Measurements from ENCODE around the gene CGB8. TPM values are rescaled to one million over a fixed set of nuclear protein-coding genes. Genes with fewer than 3 reads are reported as not detected.

CGB8 gene
- polyA plus RNA-seq, 3 donors = not detected

DNA sequence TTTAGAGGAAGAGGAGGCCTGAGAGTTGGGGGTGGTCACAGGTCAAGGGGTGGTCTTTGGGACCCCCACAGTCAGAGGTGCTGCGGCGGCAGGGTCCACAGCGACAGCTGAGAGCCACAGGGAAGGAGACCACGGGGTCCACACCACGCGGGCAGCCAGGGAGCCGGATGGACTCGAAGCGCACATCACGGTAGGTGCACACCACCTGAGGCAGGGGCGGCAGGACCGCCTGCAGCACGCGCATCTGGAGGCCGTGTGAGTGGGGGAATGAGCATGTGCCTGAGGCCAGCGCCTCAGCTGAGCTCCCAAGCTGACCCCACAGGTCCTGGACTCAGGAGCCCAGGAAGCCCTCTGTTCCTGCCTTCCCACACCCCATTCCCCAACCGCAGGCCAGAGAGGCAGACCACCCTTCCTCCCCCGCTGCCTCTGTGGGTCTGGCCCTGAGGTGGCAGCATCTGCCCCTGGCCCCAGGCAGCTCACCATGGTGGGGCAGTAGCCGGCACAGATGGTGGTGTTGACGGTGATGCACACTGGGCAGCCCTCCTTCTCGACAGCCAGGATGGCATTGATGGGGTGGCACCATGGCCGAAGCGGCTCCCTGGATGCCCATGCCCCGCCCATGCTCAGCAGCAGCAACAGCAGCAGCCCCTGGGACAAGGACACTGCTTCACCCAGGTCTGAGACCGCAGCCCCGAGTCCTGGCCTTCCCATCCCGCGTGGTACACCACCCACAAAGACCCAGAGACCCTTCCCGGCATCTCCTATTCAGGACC, 32.7 kb downstream of the CGB8 start:
- no peak for DNase-seq (ENCODE audit: extremely low read depth in 1 of 11, low read depth in 9 of 11, low spot score in 4 of 11)

- DNase-seq (ENCODE audit: extremely low read depth in 1 of 11, low read depth in 9 of 11, low spot score in 4 of 11) = no peak
Measured at GRCh38 chr19:49014870-49015255, 34.0 kb downstream of the CGB8 start.

- DNase-seq (ENCODE audit: extremely low read depth in 1 of 11, low read depth in 9 of 11, low spot score in 4 of 11) = no peak
Measured at GRCh38 chr19:49014123-49014869, 34.6 kb downstream of the CGB8 start.

DNA sequence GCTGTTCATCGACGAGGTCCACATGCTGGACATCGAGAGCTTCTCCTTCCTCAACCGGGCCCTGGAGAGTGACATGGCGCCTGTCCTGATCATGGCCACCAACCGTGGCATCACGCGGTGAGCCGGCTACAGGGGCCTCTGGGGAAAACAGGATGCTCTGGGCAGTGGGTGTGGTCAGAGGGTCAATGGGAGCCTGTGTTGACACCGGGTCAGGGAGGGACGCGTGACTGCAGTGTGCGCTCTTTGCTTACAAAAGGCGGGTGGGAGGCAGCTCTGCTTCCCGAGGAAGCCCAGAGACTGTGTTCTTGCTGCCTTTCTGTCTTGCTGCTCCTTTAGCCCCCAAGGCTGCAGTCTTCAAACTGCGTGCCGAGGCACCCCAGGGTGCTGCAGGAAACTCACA, 37.7 kb downstream of the CGB8 start:
- no peak for DNase-seq (ENCODE audit: extremely low read depth in 1 of 11, low read depth in 9 of 11, low spot score in 4 of 11)

DNA sequence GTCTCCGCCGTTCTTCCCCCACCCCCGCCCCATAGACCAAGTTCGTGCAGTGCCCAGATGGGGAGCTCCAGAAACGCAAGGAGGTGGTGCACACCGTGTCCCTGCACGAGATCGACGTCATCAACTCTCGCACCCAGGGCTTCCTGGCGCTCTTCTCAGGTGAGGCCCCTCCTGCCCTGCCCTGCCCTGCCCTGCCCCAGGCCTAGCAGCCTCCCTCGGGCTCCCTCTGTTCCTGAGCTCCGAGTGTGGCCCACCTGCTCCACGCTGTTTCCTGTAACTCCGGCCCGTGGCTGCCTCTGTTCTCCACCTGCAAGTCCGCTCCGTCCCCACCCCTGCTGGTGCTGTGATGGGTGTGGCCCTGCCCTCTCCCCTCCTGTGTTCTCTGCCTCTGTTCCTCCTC, 38.5 kb downstream of the CGB8 start:
- no peak for DNase-seq (ENCODE audit: extremely low read depth in 1 of 11, low read depth in 9 of 11, low spot score in 4 of 11)

DNA sequence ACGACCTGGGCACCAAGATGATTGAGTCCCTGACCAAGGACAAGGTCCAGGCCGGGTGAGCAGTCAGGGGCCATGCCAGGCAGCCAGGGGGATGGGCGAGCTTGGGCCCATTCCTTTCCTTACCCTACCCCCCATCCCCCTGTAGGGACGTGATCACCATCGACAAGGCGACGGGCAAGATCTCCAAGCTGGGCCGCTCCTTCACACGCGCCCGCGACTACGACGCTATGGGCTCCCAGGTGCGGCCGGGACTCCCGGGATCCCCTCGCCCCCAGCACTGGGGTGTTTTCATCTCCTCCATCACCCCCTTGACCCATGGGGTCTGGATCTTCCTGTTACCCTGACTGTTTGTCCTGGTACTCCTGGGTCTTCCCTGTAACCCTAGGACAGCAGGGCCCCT, 39.1 kb downstream of the CGB8 start:
- DNase-seq (ENCODE audit: extremely low read depth in 1 of 11, low read depth in 9 of 11, low spot score in 4 of 11) = no peak

DNA sequence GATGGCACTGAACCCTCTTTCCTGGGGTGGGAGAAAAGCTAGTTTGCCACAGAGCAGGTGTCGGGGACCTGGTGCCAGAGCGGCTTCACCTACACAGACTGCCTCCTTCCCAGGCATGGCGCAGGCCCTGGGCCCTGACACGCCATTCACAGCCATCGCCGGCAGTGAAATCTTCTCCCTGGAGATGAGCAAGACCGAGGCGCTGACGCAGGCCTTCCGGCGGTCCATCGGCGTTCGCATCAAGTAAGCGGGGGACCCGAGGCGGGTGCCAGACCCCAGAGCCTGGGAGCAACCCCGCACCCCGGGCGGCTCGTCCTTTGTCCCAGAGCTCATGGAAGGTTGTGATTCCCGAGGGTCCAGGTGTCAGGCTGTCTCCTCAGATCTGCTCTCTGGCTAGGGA, 42.0 kb downstream of the CGB8 start:
- DNase-seq (ENCODE audit: extremely low read depth in 1 of 11, low read depth in 9 of 11, low spot score in 4 of 11) = no peak

- DNase-seq (ENCODE audit: extremely low read depth in 1 of 11, low read depth in 9 of 11, low spot score in 4 of 11) = no peak
Measured at GRCh38 chr19:49004964-49005614, 43.8 kb downstream of the CGB8 start.

GRCh38 chr19:49004133-49004532, 44.8 kb downstream of the CGB8 start:
- DNase-seq (ENCODE audit: extremely low read depth in 1 of 11, low read depth in 9 of 11, low spot score in 4 of 11) = no peak

DNA sequence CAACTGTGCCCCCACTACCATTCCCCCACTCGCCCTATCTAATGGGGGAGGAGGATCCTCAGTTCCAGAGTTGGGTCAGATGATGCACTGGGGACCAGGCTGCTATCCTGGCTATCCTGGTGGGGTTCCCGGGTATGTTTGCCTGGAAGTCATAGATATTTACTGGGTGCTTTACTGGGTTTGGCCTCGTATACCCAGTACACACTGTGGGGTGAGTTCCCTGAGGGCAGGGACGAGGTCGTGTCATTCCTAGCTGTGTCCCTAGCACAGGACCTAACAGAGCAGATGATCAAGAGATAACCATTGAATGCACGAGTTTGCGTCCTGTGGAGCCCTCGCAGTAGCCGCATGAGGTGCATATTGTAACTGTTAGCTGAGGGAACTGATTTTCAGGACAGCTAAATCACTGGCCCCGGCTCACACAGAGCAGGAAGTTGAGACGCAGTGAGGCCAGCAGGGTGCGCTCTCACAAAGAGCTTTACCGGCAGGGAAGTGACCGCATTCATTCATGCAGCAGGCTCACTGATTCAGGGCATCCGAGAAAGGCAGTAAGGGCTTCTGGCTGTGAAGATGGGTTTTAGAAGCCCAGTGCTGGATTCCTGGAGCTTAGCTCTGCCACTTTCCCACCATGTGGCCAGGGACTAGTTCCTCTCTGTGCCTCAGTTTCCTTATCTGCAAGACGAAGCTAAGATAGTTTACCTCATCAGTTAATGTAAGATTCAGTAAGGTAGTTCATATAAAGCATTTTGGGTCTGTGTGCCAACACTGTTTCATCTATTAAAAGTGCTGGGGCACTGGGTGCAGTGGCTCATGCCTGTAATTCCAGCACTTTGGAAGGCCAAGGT, 49.2 kb downstream of the CGB8 start:
- DNase-seq (ENCODE audit: extremely low read depth in 1 of 11, low read depth in 9 of 11, low spot score in 4 of 11) = peak in 1 of 11 donors; percentile 52

- no peak for DNase-seq (ENCODE audit: extremely low read depth in 1 of 11, low read depth in 9 of 11, low spot score in 4 of 11)
Measured at GRCh38 chr19:48997972-48998371, 50.9 kb downstream of the CGB8 start.

Other genes starting within 250 kb of the CGB8 start
- 10 to 100 TPM; 32.4 to 57.8 (median 44.8) TPM for gene BCAT2, start 238.1 kb downstream of the CGB8 start, polyA plus RNA-seq (ENCODE audit: insufficient read length in 3 of 3)
- gene HSD17B14, start 212.6 kb downstream of the CGB8 start, polyA plus RNA-seq (ENCODE audit: insufficient read length in 3 of 3) = 10 to 100 TPM; 23.7 to 37.1 (median 30.1) TPM
- 10 to 100 TPM; 20.6 to 29.6 (median 27.9) TPM for gene PLEKHA4, start 180.5 kb downstream of the CGB8 start, polyA plus RNA-seq (ENCODE audit: insufficient read length in 3 of 3)
- gene PPP1R15A, start 176.7 kb downstream of the CGB8 start, polyA plus RNA-seq (ENCODE audit: insufficient read length in 3 of 3) = 10 to 100 TPM; 35.1 to 45.2 (median 37.3) TPM
- 1 to 10 TPM in 2 of 3 donors, under 1 TPM in 1; 0.67 to 1.4 (median 1.3) TPM for gene TULP2, start 150.4 kb downstream of the CGB8 start, polyA plus RNA-seq (ENCODE audit: insufficient read length in 3 of 3)
- 100 to 1,000 TPM; 231 to 319 (median 307) TPM for gene NUCB1, start 148.8 kb downstream of the CGB8 start, polyA plus RNA-seq (ENCODE audit: insufficient read length in 3 of 3)
- gene DHDH, start 115.4 kb downstream of the CGB8 start, polyA plus RNA-seq (ENCODE audit: insufficient read length in 3 of 3) = 10 to 100 TPM in 1 of 3 donors, 1 to 10 TPM in 2; 6.5 to 10.7 (median 7.0) TPM
- gene BAX, start 94.2 kb downstream of the CGB8 start, polyA plus RNA-seq (ENCODE audit: insufficient read length in 3 of 3) = 10 to 100 TPM; 64.7 to 84.6 (median 73.4) TPM
- gene FTL, start 83.8 kb downstream of the CGB8 start, polyA plus RNA-seq (ENCODE audit: insufficient read length in 3 of 3) = 1,000 to 10,000 TPM; 2,184 to 2,822 (median 2,594) TPM
- 10 to 100 TPM; 40.6 to 55.4 (median 40.7) TPM for gene GYS1, start 55.8 kb downstream of the CGB8 start, polyA plus RNA-seq (ENCODE audit: insufficient read length in 3 of 3)
- 100 to 1,000 TPM in 1 of 3 donors, 10 to 100 TPM in 2; 77.9 to 106 (median 88.7) TPM for gene RUVBL2, start 55.2 kb downstream of the CGB8 start, polyA plus RNA-seq (ENCODE audit: insufficient read length in 3 of 3)
- gene LHB, start 32.0 kb downstream of the CGB8 start, polyA plus RNA-seq (ENCODE audit: insufficient read length in 3 of 3) = under 1 TPM in 1 of 3 donors, not detected in 2; 0.29 TPM
- gene CGB3, start 24.8 kb downstream of the CGB8 start, polyA plus RNA-seq (ENCODE audit: insufficient read length in 3 of 3) = not detected
- not detected for gene CGB2, start 17.2 kb downstream of the CGB8 start, polyA plus RNA-seq (ENCODE audit: insufficient read length in 3 of 3)
- not detected for gene CGB1, start 12.2 kb downstream of the CGB8 start, polyA plus RNA-seq (ENCODE audit: insufficient read length in 3 of 3)
- under 1 TPM in 1 of 3 donors, not detected in 2; 0.34 TPM for gene CGB5, start 5.3 kb downstream of the CGB8 start, polyA plus RNA-seq (ENCODE audit: insufficient read length in 3 of 3)
- gene CGB7, start 8.6 kb upstream of the CGB8 start, polyA plus RNA-seq (ENCODE audit: insufficient read length in 3 of 3) = 1 to 10 TPM; 1.2 to 1.6 (median 1.5) TPM
- 1 to 10 TPM; 3.4 to 4.3 (median 4.2) TPM for gene NTF4, start 15.7 kb upstream of the CGB8 start, polyA plus RNA-seq (ENCODE audit: insufficient read length in 3 of 3)
- gene KCNA7, start 23.6 kb upstream of the CGB8 start, polyA plus RNA-seq (ENCODE audit: insufficient read length in 3 of 3) = under 1 TPM in 2 of 3 donors, not detected in 1; 0.06 to 0.09 TPM
- 100 to 1,000 TPM; 299 to 461 (median 336) TPM for gene SNRNP70, start 36.3 kb upstream of the CGB8 start, polyA plus RNA-seq (ENCODE audit: insufficient read length in 3 of 3)
- gene LIN7B, start 65.3 kb upstream of the CGB8 start, polyA plus RNA-seq (ENCODE audit: insufficient read length in 3 of 3) = 1 to 10 TPM; 6.8 to 8.7 (median 8.4) TPM
- gene C19orf73, start 70.0 kb upstream of the CGB8 start, polyA plus RNA-seq (ENCODE audit: insufficient read length in 3 of 3) = under 1 TPM; 0.62 to 0.99 (median 0.97) TPM
- gene PPFIA3, start 70.4 kb upstream of the CGB8 start, polyA plus RNA-seq (ENCODE audit: insufficient read length in 3 of 3) = 1 to 10 TPM; 4.7 to 8.4 (median 6.1) TPM
- 10 to 100 TPM; 29.2 to 38.1 (median 36.2) TPM for gene HRC, start 106.3 kb upstream of the CGB8 start, polyA plus RNA-seq (ENCODE audit: insufficient read length in 3 of 3)
- 10 to 100 TPM; 29.3 to 51.3 (median 32.8) TPM for gene TRPM4, start 108.7 kb upstream of the CGB8 start, polyA plus RNA-seq (ENCODE audit: insufficient read length in 3 of 3)

Data from renal cortex interstitium (tissue), 11 donors.